ENCODE results near the gene NPW.

NPW gene

GRCh38 chr16:2022723-2023091 lies 3.1 kb downstream of the NPW start:
- H3K27me3 ChIP-seq (ENCODE audit: low read depth, low read length) = peaks cover 16% of the 10 kb centered on the region
- H2AFZ ChIP-seq (ENCODE audit: low read depth, low read length) = peak overlapping the region; percentile 87
- peak overlapping the region; percentile 93 for H3K4me2 ChIP-seq (ENCODE audit: low read length)
- H3K36me3 ChIP-seq (replicated peaks; ENCODE audit: low read depth, low read length) = no peaks in the 10 kb centered on the region
- H3K27ac ChIP-seq (ENCODE audit: low read length) = no peak overlapping the region
- no peak for TF ChIP-seq EZH2phosphoT487 (IDR thresholded peaks at IDR 0.05; ENCODE audit: low read depth)
- H3K9ac ChIP-seq (ENCODE audit: low read length) = peak overlapping the region; percentile 62
- no peaks in the 10 kb centered on the region for H3K9me3 ChIP-seq (ENCODE audit: insufficient read depth, low read length)
- peak overlapping the region; percentile 82 for H3K4me3 ChIP-seq (ENCODE audit: low read length)
- peaks cover 10% of the 10 kb centered on the region; the same call in 1 of the 2 replicates for H3K4me1 ChIP-seq (ENCODE audit: low read length)
- H4K20me1 ChIP-seq (ENCODE audit: insufficient read depth, low read length) = no peaks in the 10 kb centered on the region
- no peaks in the 10 kb centered on the region for H3K79me2 ChIP-seq (ENCODE audit: low read length)

DNA sequence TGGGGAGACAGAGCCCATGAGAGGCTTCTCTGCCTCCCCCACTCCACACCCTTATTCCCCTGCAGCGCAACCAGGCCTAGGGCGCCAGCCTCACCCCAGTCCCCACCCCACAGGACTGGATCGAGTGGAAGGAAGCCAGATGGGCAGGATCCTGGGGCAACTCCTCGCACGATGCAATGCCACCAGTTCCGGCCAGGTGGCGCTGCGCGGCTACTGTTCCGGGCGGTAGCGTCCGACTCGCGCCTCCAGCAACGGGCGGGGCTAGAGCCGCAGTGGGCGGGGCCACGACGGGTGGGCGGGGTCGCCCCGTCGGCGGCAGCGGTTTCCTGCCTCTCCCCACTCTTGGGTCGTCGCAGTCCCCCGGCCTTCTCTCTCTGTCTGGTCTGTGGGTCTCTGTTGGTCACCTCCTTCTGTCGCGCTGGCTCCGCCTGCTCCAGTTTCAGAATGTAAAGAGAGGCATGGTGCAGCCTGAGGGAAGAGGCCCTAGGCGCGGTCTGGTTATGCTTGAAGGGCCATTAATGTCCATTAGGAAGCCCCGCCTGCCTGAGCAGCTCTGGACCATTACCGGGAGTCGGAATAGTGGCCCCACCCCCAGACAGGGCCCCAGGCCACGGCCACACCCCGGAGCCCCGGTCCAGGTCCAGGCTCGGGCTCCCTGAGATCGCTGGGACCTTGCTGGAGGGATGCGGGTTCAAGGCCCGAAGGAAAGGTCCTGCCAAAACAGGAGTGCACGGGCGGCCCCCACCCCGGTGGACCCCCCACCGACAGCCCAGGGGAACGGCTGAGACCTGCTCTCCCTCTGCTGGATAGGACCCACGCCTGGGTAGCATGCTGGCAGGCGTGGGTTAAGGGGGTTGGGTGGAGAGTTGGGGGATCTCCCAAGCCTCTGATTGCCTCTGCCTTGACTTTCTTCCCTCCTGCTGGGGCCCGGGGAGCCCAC lies 3.8 kb downstream of the NPW start:
- Histone ChIP-seq H3K27me3 (ENCODE audit: low read depth, low read length) (peaks cover 23% of the 10 kb centered on the region), H3K79me2 (ENCODE audit: low read length) (no peaks in the 10 kb centered on the region), H3K9ac (ENCODE audit: low read length) (peak overlapping the region; percentile 62), H3K27ac (ENCODE audit: low read length) (no peak overlapping the region), H2AFZ (ENCODE audit: low read depth, low read length) (peak overlapping the region; percentile 88), H3K9me3 (ENCODE audit: insufficient read depth, low read length) (no peaks in the 10 kb centered on the region), H3K4me1 (ENCODE audit: low read length) (peaks cover 10% of the 10 kb centered on the region; the same call in 1 of the 2 replicates), H3K4me2 (ENCODE audit: low read length) (peak overlapping the region; percentile 93), H3K4me3 (ENCODE audit: low read length) (peak overlapping the region; percentile 82), H4K20me1 (ENCODE audit: insufficient read depth, low read length) (no peaks in the 10 kb centered on the region), H3K36me3 (replicated peaks; ENCODE audit: low read depth, low read length) (no peaks in the 10 kb centered on the region)
- TF ChIP-seq CTCF (IDR thresholded peaks at IDR 0.05; ENCODE audit: low read depth, low read length) (peak; percentile 88), EZH2phosphoT487 (IDR thresholded peaks at IDR 0.05; ENCODE audit: low read depth) (no peak)

GRCh38 chr16:2024032-2024420 lies 4.4 kb downstream of the NPW start:
- H3K4me1 ChIP-seq (ENCODE audit: low read length) = peaks cover 10% of the 10 kb centered on the region; the same call in 1 of the 2 replicates
- H2AFZ ChIP-seq (ENCODE audit: low read depth, low read length) = no peak overlapping the region
- no peak overlapping the region for H3K4me3 ChIP-seq (ENCODE audit: low read length)
- H3K9me3 ChIP-seq (ENCODE audit: insufficient read depth, low read length) = no peaks in the 10 kb centered on the region
- no peak overlapping the region for H3K9ac ChIP-seq (ENCODE audit: low read length)
- no peak overlapping the region for H3K27ac ChIP-seq (ENCODE audit: low read length)
- peak overlapping the region; percentile 93; the same call in 1 of the 2 replicates for H3K4me2 ChIP-seq (ENCODE audit: low read length)
- TF ChIP-seq CTCF (IDR thresholded peaks at IDR 0.05; ENCODE audit: low read depth, low read length) (no peak), EZH2phosphoT487 (IDR thresholded peaks at IDR 0.05; ENCODE audit: low read depth) (no peak)
- H3K27me3 ChIP-seq (ENCODE audit: low read depth, low read length) = peaks cover 28% of the 10 kb centered on the region
- no peaks in the 10 kb centered on the region for H4K20me1 ChIP-seq (ENCODE audit: insufficient read depth, low read length)
- H3K36me3 ChIP-seq (replicated peaks; ENCODE audit: low read depth, low read length) = no peaks in the 10 kb centered on the region
- H3K79me2 ChIP-seq (ENCODE audit: low read length) = no peaks in the 10 kb centered on the region

- H3K27ac ChIP-seq (ENCODE audit: low read length) = no peak overlapping the region
- no peaks in the 10 kb centered on the region for H3K79me2 ChIP-seq (ENCODE audit: low read length)
- TF ChIP-seq EZH2phosphoT487 (IDR thresholded peaks at IDR 0.05; ENCODE audit: low read depth) (no peak), CTCF (IDR thresholded peaks at IDR 0.05; ENCODE audit: low read depth, low read length) (no peak)
- no peaks in the 10 kb centered on the region for H3K36me3 ChIP-seq (replicated peaks; ENCODE audit: low read depth, low read length)
- no peak overlapping the region for H3K9ac ChIP-seq (ENCODE audit: low read length)
- H4K20me1 ChIP-seq (ENCODE audit: insufficient read depth, low read length) = no peaks in the 10 kb centered on the region
- peaks cover 10% of the 10 kb centered on the region; the same call in 1 of the 2 replicates for H3K4me1 ChIP-seq (ENCODE audit: low read length)
- H3K27me3 ChIP-seq (ENCODE audit: low read depth, low read length) = peaks cover 28% of the 10 kb centered on the region
- H3K4me3 ChIP-seq (ENCODE audit: low read length) = no peak overlapping the region
- H2AFZ ChIP-seq (ENCODE audit: low read depth, low read length) = no peak overlapping the region
- no peak overlapping the region for H3K4me2 ChIP-seq (ENCODE audit: low read length)
- H3K9me3 ChIP-seq (ENCODE audit: insufficient read depth, low read length) = no peaks in the 10 kb centered on the region
Observed at GRCh38 chr16:2025251-2025650, 5.7 kb downstream of the NPW start.
